NCI-H1694 treated with DMSO at 0.1 percent for 48 hours (cell line): ENCODE results near the gene RAI14.

Experiments used
- DNase-seq: peaks from one replicate; lab custom pipeline; 2025; lab: John Stamatoyannopoulos, UW

The RAI14 gene

DNA sequence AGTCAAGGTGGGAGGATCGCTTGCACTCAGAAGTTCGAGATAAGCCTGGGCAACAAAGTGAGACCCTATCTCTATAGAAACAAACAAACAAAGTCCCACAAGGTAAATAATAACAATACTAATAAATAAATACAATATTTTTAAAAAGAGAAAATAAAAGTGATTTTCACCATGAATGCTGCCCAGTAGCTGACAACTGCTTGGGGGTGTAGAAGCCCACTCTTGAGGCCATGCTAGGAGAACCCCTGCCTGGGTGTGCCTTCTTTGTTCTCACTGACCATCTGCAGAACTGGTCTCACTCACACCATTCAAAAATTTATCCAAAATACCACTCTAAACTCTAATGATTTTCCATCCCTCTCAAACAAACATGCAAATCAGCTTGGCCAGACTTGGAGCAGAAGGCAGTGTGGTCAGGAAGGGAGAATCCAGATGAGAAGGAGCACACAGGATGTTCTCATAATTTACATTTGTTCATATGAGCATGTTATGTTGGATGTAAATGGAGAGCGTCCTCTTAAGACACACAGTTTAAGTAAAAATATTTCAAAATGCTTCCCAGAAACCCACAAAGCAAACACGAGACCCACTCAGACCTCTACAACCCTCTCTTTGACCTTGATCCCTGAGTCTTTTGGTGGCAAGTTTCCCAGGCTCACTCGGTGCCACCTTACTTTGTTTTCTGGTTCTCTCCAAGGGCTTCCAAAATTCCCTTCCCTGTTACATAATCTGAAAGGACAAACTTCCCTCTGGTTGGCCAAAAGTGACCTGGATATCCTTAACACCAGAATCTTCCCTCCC is 7.9 kb upstream of the RAI14 start:
- no peak for DNase-seq

DNA sequence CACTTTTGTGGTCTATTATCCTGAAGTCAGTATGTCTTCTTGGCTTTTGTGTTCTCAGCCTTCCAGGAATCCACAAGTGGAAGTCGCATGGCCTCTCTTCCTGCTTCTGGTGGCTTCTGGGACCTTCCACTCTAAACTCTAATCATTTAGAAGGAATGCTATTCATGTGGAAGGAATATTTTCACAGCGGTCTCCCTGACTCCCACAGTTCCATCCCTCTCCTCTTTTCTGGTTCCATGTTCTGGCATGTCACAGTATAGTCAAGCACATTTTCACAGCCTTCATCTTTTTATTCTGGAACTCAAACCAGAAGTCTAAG is 7.3 kb upstream of the RAI14 start:
- DNase-seq = no peak

DNA sequence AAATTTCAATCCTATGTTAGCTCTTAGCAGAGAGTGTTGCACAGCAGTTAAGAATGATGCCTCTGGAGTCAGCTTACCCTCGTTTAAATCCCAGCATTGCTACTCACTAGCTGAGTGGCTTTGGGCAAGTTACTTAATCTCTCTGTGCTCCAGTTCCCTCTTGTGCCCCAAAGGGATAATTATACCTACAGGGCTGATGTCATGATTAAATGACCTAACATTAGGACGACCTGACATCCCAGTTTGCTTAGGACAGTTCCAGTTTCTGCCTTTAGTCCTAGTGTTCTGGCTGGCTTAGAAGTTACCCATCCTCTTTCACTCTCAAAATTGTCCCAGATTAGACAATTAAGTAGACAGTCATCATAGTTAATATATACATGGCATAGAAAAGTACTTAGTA is 4.3 kb upstream of the RAI14 start:
- DNase-seq = no peak

DNA sequence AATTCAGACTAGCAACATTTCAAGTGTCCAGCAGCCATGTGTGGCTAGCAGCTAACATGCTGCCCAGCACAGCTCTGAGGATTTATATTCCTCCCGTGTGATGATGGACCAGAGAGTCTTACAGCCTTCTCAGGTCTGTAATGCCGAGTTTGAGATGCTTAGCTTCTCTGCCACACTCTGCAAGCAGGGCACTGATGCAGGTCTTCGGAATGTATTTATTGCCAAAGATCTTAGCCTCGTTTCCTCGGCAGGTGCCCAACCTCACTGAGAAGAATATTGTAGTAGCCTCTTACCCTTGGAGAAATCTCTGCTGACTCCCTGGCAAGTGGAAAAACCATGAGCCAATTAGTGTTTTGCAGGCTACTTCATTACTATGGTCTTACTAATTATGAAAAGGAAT is 3.7 kb upstream of the RAI14 start:
- no peak for DNase-seq

DNA sequence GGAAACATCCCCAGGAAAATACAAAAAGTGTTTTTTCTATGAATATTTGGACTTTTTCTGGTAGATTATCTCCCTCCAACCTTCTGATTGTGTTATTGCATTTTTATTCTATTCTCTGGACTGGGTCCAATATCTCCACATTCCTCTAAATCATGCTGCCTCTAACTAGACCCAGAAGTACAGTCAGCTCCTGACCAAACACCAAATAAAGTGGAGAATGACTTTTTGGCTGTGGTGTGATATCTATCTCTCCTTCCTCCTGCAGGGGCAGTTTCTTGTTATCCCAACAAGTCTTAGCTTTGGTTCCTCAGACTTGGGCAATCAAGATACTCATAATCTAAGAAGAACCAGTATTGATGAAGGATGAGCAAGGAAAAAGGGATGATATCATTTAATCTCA is 3.2 kb upstream of the RAI14 start:
- DNase-seq = no peak

DNA sequence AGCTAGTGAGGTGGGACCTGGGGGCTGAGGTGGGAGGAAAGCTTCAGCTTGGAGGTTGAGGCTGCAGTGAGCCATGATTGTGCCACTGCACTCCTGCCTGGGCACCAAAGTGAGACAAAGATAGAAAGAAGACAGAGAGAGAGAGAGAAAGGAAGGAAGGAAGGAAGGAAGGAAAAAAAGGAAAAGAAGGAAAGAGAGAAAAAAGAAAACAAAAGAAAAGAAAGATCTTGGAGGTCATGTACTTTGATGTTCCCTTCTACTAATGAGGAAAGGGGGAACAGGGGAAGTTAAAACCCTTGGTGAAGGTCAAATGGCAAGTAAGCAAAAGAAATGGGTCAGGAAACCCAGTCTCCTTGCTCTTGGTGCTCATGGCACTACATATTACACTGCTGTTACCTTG is 2.4 kb upstream of the RAI14 start:
- DNase-seq = no peak

DNA sequence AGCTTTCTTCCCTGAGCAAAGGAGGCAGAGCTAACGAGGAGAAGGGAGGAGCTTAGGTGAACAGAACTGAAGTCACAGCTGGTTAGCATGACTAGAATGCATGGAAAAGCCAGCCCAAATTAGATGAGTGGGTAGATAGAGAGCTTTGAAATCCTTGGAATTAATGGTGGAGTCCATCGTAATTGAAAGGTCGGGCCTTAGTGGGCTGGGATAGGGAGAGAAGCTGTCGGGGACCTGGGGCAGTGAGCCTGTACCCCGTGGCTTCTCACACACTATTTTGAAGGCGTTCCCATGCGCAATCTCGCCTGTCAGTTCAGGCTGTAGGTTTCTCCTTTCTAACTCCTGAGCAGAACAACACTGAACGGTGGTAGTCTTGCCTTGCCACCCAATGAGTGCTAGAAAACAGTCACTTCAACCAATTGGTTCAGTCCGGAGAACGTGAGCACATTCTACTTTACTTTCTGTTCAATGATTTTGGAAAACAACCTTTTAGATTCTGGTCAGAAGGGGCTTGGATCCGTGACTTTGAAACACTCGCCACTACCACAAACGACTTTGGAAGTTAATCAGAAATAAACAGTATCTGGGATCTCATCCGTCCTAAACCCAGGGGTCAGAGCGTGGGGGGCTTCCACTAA is 655 bp upstream of the RAI14 start:
- peak; percentile 64 for DNase-seq

DNA sequence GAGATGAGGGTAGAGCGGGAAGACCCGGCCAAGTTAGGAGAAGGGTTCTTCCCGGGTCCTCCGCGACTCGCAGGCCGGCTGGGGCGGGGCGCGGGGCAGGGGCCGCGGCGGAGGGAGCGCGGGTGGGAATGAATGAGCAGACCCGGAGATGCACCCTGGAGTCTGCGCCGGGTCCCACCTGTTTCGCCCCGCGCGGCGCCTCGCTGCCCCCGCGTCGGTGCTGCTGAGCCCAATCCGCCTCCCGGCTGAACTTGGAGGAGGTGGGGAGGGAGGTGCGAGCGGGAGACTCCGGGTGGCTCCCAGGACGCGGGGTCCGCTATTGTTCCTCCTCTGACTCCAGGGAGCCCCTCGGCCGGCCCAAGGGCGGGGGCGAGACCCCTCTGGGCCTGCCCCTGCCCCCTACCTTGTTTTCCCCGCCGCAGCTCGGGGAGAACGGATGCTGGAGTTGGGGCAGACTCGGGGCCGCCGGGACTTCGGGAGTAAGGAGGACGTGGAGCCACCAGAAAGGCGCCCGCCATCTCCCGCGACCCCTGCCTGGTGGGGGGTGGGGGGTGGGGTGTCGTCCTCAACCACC is 659 bp downstream of the RAI14 start:
- DNase-seq = no peak

DNA sequence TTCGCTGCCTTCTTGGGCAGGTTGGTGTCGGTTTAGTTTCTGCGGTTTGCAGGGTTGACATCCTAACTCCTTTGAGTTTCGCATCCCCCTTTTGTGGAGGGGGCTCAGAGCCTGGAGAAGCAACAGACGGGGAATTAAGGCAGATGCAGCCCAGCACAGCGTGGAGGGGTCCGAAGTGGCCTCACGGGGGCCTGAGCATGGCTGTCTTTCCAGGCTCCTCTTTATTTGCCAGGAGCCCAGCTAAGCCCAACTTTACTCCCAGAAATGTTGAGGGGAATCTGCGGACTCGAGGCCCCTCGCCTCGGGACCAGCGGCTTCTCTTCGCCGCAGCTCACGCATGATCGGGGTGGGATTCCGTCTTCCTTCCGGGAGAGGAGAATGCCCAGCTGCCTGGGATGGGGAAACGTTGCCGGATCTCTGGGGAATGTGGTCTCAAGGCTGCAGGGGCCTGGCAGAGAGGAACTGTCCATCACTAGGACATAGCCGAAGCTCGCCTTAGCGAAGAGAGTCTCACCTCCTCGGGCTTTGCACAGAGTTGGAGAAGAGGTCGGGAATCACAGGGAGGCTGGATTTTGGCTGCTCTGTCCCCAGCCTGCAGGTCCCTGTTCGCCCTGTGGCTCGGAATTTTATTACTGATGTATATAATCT is 1.3 kb downstream of the RAI14 start:
- DNase-seq = no peak

DNA sequence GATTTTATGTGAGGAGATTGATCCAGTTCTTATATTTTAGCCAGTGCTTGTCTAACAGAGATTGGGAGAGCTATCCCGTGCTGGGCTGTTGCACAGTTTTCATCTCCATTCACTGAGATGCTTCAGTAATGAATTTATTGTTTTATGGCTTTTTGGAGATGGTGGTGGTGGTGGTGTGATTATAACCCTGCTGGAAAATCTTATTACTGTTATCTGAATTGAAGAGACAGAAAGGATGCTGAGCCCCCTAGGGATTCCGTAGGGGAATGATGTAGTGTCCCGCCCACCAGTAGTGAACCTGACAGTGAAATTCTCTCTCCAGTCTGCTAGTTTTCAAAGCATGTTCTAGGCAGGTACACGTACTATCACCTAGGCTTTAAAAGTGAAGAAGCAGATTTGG is 1.9 kb downstream of the RAI14 start:
- peak; percentile 35 for DNase-seq

DNA sequence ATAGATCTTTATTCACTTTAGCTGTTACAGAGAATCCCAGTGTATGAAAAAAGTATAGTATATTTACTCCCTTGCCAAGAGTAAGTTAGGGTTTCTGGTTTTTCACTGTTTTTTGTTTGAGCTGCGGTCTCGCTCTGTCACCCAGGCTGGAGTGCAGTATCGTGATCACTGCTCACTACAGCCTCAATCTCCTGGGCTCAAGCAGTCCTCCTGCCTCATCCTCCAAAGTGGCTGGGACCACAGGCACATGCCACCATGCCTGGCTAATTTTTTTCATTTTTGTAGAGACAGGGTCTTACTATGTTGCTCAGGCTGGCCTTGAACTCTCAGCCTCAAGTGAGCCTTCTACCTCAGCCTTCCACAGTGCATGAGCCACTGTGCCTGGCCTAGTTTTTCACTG is 3.0 kb downstream of the RAI14 start:
- no peak for DNase-seq

DNA sequence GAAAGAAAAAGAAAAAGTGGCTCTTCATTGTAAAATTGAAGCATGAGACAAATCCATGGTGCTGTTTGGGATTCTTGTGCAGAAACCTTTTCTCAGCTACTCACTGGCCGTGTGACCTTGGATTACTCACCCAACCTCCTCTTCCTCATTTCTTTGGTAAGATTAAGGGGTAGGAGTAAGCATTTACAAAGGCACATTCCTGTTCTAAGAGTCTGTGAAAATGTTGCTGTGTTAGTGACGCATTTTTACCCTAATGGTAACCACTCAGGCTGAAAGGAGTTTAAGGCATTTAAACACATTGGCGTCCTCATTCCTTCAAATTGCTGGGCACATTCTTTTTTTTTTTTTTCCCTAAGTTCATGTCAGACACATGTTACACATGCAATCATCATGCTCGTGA is 4.3 kb downstream of the RAI14 start:
- no peak for DNase-seq

DNA sequence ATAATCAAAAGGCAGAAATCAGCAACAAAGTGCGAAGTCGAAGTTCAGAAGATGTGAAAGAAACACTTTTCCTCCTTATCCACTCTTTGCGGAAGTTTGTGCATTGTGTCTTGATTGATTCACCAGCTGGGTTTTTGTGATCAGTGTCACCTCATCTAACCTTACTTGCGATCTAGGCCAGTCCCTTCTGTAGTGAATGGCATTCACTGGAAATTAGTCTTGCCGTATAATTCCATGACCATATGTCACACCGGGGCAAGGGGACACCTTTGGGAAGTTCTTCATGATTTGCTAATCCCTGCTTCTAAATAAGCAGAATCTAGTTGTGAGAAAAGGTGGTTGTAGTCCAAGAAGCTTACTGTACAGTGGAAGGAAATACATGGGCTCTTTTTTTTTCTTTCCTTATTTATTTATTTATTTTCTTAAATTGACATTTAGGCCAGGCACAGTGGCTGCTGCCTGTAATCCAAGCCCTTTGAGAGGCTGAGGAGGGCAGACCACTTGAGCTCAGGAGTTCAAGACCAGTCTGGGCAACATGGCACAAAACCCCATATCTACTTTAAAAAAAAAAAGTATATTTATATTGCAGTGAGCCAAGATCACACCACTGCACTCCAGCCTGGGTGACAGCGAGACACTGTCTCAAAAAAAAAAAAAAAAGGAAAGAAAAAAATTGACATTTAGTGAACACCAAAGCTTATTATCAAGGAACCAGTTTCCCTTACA is 7.8 kb downstream of the RAI14 start:
- DNase-seq = no peak

DNA sequence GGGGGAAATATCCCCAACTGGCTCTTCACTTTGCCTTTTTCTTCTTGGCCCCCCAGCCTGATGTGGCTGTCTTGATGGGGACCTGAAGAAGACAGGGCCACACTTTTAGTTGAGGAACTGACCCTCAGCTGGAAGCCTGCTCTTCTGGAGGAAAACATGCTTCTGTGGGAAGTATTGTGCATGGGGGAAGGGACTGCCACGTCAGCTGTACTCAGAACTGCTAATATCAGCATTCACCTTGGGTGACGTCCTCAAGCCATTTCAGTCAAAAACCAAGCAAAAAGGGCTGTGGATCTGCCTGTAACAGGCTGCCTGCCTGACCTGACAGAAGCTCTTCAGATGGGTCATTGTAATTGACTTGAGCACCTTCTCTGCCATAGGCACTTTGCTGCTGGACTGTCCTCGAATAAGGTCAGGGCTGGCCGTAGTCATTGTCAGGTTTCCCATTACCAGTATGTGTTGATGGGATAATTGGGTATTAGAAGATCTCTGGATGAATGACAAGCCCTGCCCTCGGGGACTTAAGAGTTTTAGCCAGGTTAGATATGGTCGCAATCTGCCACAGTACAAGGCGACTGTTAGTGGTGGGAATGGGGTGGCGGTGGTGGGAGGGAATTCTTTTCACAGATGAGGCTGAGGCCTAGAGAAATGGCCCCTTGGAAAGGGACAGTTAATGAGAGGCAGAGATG is 10.4 kb downstream of the RAI14 start:
- no peak for DNase-seq

DNA sequence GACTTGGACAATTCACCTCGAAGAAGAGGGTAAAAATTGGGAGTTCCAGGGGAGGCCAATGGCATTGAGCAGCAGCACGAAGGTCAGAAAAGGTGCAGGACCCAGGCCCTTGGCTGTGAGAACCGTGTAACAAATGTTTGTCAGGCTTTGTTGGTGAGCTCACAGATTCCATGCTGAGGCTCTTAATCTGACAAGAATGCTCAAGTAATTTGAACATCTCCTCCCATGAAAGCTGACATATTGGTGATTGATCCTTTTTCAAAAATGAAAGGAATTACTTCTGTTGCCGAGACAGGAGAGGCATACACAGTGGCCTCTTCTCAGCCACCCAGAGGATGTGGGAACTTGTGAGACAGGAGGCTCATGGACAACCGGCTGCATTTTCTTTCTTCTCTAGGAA is 11.6 kb downstream of the RAI14 start:
- DNase-seq = no peak

DNA sequence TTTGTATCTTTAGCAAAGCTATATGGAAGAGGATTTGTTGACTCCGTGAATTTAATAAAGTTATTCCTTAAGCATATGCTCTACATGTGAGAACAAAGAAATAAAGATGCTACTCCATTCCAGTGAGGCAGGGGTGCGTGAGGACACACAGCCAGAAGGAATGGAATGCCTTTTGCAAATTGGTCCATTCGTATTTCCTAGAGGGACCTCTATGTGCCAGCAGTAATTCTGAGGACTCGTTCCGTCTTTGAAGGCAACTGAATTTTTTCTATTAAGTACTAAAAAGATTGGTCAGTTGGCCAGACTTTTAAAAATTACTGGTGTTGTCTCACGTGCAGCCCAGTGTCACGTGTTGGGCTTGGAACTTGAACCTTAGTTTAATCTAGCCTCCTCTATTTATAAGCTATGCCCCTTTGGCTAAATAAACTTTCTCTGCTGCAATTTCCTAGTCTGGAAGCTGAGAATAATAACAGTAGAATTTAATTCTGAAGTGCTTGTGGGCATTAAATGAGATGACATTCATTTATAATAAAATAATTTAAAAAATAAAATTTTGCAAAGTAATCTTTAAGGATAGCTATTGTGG is 13.9 kb downstream of the RAI14 start:
- DNase-seq = no peak

DNA sequence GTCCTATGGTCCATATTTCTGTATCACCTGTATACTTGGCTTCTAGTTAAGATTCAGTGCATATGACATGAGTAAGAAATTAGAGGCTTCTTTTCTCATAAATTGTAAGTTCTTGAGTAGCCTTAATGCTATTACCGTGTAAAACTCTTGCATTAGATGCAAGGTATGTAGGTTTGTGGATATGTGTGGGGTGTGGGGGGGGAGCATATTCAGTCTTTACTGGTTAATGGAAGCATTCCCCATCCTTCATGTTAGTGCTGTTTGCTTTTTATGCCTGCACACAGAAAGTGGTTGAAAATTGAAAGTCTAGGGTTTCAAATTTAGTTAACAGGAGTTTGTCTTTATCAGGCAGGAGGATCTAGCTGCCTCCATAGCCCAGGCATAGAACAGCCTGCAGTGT is 16.1 kb downstream of the RAI14 start:
- no peak for DNase-seq

DNA sequence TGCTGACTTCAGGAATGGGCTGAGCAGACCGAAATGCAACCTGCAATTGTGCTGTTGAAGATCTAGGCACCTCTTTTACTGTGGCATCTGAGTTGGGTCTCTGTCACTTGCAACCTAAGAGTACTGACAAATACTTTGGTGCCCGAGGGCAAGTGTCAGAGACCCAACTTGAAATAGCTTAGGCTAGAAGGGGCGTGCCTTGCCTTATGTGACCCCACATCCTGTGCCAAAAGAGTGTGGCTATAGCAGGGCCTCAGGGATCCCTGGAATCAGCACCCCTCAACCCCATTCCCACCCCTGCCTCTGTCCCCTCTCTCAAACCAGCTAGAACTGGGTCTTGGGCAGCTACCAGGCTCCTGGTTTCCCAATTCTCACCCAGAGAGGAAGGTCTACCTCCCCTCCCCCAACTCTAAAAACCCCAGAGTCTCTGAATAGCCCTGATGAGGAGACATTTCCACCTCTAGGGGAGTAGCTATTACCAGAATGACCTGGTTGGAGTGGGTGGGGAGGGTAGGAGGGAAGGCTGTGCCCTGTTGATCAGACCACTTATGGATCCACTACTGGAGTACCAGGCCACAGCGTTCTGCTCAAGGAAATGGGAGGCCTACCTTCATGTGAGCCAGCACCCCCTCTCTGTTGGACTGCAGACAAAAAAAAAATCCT is 17.5 kb downstream of the RAI14 start:
- no peak for DNase-seq

DNA sequence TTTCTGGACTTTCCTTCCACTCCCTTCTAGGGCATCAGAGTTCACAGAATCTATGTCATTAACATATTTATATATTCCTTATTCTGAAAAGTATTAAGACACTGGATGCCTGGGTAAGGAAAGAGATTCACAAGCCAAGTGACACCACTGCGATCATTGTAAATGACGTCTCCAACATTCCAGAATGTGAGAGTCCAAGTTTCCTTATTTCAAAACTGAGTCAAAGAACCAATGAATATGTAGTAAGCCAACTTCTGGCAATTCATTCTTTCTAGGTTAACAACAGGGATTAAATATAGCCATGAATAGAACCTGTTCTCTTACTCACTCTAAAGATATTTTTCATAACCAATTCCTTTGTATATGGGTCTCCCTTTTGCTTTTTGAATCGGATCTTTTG is 18.1 kb downstream of the RAI14 start:
- DNase-seq = no peak

DNA sequence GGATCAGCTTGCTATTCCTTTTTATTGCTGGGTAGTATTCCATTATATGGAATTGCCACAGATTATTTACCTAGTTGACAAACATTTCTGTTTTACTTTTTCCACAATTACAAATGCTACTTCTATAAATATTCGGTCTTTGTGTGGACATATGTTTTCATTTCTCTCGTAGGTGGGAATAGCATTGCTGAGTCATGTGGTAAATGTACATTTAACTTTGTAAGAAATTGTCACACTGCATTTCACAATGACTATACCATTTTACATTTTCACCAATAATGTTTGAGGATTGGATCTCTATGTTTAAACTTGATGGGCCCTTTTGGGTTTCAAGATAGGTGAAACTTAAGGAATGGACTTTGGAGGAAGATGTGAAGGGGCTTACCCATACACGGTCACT is 19.7 kb downstream of the RAI14 start:
- no peak for DNase-seq

DNA sequence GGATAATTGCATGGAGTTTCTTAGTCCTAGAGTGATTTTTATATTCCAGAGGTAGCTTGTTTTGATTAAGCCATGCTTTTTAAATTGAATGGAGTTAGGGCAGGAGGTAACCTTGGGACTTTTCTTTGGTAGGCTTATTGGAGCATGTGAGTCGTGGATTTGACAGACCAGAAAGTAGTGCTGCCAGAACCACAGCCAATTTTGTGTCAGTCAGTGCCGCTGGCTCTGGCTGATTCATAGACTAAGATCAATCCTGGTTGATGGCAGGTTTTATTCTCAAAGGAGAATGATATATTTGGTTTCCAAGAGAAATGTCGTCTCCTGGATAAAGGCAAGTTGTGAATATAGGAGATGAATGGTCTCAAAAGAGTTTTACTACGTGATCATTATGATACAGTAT is 20.3 kb downstream of the RAI14 start:
- no peak for DNase-seq
